GM18526 (cell line): ENCODE measurements around the gene TNFSF13.

Source experiments
- POLR2A ChIP-seq: IDR thresholded peaks from 3 replicates; pipeline ENCODE4 v1.6.1; 2011; ENCODE audit not compliant: insufficient read length; ENCODE audit errors: extremely low read depth

The TNFSF13 gene

DNA sequence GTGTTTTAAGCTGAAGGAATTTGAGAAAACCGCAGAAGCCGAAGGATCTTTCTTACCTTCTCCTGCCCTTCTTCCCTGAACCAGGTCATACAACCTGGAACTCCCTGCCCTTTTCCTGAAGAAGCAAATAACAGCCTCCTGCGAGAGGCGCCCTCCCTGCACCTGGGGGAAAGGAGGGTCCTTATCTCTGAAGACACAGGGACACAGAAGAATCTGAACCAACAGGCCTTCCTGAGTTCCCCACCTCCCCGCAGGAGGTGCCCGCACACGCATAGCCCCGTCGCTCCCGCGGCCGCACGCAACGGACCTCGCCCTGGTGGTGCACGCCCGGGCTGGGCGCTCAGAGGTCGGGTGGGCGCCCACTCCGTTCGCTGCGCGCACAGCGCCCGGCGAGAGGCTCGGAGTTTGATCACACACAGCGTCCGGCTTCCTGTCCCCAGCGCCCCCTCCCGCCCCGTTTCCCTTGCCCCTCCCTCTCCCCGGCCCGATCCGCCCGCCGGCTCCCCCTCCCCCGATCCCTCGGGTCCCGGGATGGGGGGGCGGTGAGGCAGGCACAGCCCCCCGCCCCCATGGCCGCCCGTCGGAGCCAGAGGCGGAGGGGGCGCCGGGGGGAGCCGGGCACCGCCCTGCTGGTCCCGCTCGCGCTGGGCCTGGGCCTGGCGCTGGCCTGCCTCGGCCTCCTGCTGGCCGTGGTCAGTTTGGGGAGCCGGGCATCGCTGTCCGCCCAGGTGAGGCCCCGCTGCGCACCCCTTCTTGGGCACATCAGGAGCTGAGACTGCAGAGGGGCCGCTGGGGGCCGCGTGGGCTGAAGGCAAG lies 9.8 kb upstream of the TNFSF13 start, which contains the start of gene TNFSF12:
TNFSF12 (plus strand) TSS at position 474 of the 816 bp plus-strand sequence; CDS start at position 570, 96 bp downstream.
- peak; percentile 65 for TF ChIP-seq POLR2A

DNA sequence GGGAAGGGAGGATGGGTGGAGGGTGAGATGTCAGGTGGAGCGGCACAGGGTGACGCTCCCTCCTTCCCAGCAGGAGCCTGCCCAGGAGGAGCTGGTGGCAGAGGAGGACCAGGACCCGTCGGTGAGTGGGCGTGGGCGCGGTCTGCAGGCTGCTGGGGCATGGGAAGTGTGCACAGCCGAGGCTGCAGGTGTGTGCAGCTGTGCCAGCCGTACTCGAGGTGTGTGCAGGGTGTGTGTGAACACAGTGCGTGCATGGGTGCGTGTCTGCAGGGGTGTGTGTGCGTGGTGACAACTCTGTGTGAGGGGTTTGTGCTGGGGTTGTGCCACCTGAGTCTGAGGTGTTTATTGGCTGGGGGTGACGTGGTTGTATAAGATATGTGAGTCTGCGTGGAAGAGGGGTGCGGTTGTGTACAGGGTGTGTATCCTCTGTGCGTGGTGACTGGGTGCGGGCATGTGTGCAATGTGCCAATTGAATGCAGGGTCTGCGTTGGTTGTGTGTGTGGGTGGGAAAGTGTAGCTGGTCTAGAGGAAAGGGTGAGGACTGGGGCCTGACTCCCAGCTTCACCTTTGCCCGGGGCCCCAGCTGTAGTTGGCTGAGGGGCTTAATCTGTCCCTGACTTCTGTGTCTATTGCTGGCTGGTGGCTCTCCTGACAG lies 9.0 kb upstream of the TNFSF13 start:
- TF ChIP-seq POLR2A = no peak

DNA sequence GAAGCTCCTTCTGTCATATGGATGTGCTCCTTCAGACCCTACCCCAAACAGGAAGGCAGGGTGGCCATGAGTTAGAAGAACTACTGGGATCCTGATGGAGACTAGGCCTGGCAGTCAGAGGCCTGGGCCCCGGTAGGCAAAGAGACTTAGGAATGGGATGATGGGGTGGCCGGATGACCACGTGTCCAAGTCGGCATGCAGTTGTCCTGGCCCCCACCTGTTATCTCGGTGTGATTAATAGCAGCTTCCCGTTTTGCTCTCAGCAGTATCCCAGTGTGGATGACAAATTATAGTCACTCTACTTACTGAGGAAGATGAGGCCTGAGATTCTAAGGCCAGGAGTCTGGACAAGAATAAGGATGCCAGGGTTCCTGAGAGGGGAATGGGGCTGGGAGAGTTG lies 8.2 kb upstream of the TNFSF13 start:
- no peak for TF ChIP-seq POLR2A

DNA sequence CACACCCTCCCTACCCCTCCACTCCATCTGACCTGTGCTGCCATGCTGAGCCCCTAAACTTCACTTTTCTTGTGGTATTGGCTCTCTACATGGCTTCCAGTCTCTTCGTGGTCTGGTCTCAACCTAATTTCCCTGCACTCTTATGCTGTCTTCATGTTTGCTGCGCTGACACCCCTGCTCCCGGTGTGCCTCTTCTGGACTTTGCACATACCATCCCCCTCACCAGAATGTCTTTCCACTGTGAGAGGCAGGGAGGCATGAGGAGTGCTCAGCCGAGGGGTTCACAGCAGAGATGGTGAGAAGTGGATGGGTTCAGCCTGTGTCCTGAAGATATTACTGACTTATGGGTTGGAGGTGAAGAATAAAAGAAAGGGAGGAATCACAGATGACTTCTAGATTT lies 7.2 kb upstream of the TNFSF13 start:
- no peak for TF ChIP-seq POLR2A

DNA sequence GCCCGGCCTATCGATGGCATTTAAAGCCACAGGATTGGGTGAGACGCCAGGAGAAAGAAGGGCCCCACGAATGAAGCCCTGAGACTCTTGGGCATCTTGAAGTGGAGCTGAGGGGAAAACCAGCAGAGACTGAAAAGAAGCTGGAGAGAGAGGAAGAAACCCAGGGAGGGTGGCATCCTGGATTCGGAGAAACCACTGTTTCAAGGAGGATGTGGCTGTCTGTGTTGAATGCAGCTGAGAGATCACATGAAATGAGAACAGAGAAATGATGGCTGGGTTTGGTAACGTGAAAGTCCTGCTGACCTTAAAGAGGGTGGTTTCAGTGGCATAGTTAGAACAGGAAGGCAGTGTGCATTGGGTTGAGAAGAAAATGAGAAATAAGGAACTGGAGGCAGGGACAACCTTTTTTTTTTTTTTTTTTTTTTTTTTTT lies 5.9 kb upstream of the TNFSF13 start:
- no peak for TF ChIP-seq POLR2A

DNA sequence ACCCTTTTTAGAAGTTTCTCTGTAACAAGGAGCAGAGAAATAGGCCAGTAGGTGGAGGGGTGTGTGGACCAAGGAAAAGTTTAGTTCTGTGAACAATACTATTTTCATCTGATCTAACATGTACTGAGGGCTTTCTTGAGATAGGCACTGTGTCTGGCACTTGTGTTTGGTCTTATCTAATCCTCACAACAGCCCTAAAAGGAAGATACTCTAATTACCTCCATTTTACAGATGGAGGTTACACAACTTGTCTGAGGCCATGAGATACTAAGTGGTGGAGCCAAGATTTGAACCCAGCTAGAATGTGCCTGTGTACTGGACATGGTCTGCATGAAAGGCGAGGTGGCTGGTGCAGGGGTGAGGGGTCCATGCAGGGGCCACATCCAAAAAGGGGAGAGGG lies 5.2 kb upstream of the TNFSF13 start:
- no peak for TF ChIP-seq POLR2A

DNA sequence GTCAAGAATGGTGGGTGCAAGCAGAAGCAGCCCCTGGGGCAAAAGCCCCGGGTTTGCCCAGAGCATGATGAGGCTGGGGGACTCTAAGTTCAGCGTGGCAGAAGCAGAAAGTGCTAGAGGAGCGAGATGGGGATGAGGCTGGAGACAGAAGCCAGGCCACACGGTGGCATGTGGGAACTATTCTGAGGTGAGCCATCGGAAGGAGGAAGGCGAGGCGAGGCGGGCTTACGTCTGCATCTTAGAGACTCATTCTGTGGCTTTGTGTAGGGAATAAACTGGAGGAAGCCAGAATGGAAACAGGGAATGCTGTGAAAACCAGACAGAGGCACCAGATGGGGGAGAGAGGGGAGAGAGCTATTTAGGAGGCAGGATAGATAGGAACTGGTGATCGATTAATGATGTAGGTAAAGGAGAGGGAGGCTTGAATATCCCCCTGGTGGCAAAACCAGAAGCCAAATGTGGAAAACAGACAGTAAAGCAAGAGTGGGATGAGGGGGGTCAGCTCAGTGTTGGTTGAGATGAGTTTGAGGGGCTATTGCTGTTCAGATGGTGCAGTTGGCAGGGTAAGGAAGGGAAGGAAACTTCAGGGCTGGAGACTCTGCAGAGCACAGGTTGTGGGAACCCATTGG lies 3.1 kb upstream of the TNFSF13 start:
- no peak for TF ChIP-seq POLR2A

DNA sequence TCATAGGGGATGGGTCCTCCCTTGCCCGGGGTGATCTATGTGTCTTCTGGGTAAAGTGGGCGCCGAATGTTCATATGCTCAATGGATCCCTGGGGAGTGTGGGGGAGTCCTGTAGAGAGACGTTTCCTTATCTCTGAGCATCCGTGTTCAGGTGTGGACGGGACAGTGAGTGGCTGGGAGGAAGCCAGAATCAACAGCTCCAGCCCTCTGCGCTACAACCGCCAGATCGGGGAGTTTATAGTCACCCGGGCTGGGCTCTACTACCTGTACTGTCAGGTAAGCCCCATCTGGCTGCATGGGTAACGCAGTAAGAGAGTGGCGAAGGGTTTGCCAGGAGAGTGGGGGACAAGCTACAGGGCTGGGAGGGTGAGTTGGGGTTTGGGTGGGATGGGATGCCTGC lies 1.9 kb upstream of the TNFSF13 start:
- TF ChIP-seq POLR2A = no peak

DNA sequence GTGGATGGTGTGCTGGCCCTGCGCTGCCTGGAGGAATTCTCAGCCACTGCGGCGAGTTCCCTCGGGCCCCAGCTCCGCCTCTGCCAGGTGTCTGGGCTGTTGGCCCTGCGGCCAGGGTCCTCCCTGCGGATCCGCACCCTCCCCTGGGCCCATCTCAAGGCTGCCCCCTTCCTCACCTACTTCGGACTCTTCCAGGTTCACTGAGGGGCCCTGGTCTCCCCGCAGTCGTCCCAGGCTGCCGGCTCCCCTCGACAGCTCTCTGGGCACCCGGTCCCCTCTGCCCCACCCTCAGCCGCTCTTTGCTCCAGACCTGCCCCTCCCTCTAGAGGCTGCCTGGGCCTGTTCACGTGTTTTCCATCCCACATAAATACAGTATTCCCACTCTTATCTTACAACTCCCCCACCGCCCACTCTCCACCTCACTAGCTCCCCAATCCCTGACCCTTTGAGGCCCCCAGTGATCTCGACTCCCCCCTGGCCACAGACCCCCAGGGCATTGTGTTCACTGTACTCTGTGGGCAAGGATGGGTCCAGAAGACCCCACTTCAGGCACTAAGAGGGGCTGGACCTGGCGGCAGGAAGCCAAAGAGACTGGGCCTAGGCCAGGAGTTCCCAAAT lies 1.3 kb upstream of the TNFSF13 start:
- TF ChIP-seq POLR2A = no peak

DNA sequence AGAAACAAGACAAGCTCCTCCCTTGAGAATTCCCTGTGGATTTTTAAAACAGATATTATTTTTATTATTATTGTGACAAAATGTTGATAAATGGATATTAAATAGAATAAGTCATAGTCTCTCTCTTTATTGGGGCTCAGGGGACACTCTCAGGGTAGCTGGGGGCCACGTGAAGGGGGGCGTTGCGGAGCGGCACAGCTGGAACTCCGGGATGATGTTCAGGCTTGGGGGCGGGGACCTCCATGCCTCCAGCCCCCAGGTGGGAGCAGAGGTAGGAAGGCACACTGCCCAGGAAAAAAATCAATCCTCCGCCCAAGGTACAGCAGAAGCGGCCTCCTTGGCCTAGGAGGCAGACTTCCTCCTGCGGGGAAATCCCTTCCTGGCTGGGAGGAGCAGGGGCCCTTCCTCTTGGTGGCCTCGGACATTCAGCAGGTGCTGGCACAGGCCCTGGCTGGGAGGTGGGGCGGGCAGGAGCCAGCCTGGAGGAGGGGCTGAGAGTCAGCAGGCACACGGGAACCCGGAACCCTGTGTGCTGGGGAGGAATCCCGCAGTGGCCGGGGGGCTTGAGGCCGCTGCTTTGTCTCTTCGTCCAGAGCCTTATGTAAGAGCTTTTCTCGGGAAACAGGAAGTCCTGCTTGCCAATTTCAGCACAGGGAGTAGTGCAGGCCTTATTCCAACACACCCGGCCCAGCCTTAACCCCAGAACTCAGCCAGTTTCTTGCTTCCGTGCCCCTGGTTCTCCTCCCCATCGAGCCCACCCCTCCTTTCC lies 591 bp upstream of the TNFSF13 start:
- TF ChIP-seq POLR2A = peak; percentile 79

DNA sequence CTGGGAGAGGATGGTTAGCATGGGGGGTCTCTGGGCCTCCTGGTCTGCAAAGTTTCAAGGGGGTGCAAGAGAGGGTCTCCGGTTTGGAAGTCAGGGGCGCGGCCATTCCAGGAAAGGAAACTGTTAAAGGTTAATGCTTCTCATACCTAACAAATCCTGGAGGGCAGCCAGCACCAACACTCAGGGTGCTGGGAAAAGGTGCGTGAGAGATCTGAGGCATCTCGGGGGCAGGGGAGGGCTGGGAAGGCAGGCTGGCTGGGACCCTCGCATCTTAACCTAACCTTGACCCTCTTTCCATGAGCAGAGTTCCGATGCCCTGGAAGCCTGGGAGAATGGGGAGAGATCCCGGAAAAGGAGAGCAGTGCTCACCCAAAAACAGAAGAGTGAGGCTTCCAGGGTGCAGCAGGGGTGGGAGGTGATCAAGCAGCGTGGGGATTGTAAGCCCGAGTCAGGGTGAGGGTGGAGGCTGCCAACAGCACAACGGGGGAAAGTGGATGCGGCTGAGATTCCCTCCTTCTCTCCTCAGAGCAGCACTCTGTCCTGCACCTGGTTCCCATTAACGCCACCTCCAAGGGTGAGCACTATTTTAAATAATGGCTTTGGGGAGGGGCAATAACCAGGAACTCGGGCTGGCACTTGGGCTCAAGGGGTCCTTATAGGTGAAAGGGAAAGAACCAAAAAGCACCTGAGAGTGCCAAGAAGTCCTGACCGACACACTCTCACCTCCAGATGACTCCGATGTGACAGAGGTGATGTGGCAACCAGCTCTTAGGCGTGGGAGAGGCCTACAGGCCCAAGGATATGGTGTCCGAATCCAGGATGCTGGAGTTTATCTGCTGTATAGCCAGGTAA lies 996 bp downstream of the TNFSF13 start:
- no peak for TF ChIP-seq POLR2A

DNA sequence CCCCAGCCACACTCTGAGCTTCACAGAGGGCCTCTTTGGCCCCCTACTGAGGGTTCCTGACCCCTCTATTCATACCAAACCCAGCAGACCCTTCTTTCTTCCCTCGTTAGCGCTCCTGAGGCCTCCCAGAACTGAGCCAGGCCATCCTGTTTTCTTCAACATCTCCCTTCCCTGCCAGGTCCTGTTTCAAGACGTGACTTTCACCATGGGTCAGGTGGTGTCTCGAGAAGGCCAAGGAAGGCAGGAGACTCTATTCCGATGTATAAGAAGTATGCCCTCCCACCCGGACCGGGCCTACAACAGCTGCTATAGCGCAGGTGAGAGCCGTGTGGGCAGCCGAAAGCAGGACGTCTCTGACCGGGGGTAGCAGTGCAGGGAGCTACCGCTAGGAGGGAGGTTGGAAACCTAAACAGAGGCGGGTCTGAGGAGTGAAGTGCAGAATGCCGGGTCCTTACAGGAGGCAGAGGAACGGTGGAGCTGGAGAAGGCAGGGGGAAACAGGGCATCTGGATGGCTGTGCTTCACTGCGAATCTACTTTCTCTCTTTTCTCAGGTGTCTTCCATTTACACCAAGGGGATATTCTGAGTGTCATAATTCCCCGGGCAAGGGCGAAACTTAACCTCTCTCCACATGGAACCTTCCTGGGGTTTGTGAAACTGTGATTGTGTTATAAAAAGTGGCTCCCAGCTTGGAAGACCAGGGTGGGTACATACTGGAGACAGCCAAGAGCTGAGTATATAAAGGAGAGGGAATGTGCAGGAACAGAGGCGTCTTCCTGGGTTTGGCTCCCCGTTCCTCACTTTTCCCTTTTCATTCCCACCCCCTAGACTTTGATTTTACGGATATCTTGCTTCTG lies 1.9 kb downstream of the TNFSF13 start:
- TF ChIP-seq POLR2A = no peak

DNA sequence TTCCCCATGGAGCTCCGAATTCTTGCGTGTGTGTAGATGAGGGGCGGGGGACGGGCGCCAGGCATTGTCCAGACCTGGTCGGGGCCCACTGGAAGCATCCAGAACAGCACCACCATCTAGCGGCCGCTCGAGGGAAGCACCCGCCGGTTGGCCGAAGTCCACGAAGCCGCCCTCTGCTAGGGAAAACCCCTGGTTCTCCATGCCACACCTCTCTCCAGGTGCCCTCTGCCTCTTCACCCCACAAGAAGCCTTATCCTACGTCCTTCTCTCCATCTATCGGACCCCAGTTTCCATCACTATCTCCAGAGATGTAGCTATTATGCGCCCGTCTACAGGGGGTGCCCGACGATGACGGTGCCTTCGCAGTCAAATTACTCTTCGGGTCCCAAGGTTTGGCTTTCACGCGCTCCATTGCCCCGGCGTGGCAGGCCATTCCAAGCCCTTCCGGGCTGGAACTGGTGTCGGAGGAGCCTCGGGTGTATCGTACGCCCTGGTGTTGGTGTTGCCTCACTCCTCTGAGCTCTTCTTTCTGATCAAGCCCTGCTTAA lies 2.6 kb downstream of the TNFSF13 start:
- TF ChIP-seq POLR2A = no peak

DNA sequence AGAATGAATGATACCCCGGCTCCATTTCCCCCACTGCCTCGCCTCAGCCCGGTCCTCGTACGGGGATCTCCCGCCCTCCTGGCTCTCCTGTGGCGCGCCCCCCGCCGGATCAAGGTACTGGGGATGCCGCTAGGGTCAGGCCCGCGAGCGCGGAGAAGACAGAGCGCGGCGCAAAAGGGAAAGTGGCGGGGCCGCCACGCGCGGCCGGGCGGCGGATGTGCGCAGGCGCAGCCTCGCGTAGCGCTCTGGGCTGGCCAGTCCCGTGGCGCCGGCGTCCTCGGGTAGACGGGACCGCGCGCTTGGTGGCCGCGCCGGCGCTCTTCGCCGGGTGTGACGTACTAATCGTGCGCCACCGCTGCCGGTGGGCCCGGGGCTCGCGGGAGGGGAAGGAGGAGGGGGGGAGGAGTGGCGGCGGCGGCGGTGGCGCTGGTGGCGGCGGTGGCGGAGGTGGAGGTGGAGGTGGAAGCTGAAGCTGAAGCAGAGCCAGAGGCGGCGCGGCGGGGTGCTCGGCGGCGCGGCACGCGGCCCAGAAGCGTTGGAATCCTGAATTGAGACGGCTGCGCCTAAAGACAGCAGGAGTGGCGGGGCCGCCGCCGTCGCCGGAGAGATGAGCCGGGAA lies 3.1 kb downstream of the TNFSF13 start, which contains the start of gene SENP3:
SENP3 (plus strand) TSS at position 331 of the 619 bp plus-strand sequence. CDS start 1,158 bp downstream, outside the sequence.
- peak; percentile 74 for TF ChIP-seq POLR2A
